OCI-M1 (cell line): Measurements from ENCODE around the gene PSMD6.

Experiments used
- DNase-seq: peaks from one replicate; lab custom pipeline; 2025; lab: John Stamatoyannopoulos, UW

Gene PSMD6

GRCh38 chr3:64046592-64046991 is 23.3 kb upstream of the PSMD6 start:
- no peak for DNase-seq

DNA sequence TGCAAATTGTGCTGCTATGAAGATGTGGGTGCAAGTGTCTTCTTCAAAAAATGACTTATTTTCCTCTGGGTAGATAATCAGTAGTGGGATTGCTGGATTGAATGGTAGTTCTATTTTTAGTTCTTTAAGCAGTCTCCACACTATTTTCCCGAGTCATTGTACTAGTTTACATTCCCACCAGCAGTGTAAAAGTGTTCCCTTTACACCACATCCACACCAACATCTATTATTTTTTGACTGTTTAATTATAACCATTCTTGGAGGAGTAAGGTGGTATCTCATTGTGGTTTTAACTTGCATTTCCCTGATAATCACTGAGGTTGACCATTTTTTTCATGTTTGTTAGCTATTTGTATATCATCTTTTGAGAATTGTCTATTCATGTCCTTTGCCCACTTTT is 19.7 kb upstream of the PSMD6 start:
- no peak for DNase-seq

GRCh38 chr3:64039981-64040733 is 16.9 kb upstream of the PSMD6 start:
- DNase-seq: no peak

DNA sequence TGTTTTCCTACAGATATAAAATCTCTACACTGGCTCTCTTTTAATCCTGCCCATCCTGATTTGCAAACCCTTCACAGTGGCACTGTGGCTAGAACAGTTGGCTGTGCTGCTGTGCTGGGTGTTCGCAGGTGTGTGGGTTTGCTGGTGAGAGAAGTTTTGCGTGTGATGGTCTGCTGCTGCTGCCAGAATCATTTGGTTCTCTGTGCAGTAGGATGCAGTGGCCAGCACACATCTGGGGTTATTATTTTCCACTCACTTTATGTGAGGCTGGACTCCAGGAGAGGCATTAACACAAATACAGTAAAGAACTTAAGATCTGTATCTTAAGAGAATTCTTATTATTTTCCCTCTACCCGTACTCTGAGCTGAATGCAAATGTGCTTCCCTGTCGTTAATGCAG is 16.0 kb upstream of the PSMD6 start:
- DNase-seq: no peak

GRCh38 chr3:64038253-64038767 is 15.0 kb upstream of the PSMD6 start:
- DNase-seq: peak; percentile 6

GRCh38 chr3:64037084-64037483 is 13.8 kb upstream of the PSMD6 start:
- no peak for DNase-seq

DNA sequence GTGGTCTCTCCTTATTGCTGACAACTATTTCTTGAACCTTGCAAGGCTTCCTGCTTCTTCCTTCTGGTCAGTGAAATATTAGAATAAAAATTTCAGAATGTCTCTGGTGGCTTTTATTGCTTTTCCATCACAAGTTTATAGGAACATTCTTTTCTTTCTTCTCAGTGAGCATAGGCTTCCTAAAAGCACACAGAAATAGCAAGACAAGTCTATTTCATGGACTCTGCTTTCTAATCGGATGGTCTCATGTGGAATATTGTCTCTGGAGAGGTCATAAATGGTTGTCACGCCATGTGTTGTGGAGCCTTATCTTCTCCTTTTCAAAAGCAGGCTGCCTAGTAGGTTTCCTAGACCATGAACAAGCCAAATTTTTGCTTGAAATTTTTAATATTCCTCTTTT is 9.8 kb upstream of the PSMD6 start:
- DNase-seq: no peak

GRCh38 chr3:64031540-64032508 is 8.5 kb upstream of the PSMD6 start:
- DNase-seq: no peak

DNA sequence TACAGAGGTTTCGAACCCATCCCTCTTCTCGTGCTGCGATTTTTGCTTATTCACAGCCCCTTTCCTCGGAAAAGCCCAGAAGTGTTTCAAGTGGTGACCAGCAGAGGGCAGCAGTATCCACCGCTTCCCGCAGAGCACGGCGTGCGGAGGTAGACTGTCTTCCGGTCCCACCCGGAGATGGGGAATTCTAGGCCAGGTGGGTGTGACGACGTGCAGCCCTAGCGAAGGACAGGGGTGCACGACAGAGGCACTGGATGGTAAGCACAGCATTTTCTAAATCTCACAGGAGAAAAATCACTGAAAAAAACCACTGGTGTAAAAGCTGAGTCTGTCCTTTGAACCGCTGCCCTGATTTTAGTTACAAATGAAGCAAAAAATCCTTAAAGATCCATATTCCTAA is 7.4 kb upstream of the PSMD6 start:
- peak; percentile 87 for DNase-seq

DNA sequence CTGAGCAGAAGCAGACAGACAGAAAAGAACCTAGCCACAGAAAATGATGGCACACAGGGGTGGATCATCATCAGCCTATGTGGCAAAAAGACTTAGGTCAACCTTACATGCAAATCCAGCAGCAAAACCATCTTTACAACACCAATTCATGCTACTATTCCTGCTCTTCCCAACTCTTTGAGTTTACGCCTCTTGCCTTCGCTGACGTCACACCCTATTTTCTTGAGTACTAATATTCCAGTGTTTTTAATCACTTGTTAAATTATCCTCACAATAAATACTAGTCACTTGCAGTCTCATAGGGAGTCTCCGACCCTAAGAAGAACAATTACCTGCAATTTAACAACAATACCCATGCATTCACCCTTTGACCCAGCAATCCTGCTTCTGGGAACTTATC is 6.0 kb upstream of the PSMD6 start:
- no peak for DNase-seq

- DNase-seq: no peak
Observed at GRCh38 chr3:64028754-64029153, 5.5 kb upstream of the PSMD6 start.

DNA sequence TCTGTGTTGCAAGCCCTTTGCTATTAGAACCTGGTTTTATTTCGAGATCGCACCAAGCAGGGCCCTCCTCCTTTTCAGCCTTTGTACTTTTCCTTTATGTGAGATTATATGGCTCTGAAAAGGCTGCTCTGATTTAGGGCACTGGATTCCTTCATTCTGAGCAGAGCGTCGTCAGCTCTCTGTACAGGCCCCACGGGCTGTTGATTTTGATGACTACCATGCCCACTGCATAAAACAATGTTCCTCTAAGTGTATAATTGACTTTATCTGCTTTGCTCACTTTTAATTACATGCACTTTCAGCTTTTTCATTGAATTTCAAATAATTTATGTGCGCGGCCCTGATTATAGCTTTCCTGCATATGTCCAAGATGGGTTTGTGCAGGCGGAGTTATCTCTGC is 4.4 kb upstream of the PSMD6 start:
- DNase-seq: no peak

DNA sequence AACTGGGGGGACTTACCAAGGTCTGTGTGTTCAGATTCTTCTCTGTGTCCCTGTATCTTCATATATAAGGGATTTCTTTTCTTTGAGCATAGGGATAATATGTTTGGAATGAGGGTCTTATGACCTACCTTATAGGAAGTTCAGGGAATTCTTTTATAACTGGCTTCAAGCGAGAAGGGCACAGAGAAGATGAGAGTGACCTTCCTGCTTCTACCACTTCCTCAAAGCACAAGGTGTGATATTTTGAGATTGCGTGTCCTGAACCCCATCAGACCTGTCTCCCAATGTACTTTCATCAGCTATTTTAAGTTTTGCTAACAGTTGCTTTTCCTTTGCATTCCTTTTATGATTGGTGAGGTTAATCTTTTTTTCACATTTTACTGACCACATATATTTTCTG is 3.1 kb upstream of the PSMD6 start:
- DNase-seq: no peak

- DNase-seq: peak; percentile 67
Observed at GRCh38 chr3:64023861-64024223, 548 bp upstream of the PSMD6 start.

GRCh38 chr3:64022451-64023186 is 675 bp downstream of the PSMD6 start:
- DNase-seq: peak; percentile 38

DNA sequence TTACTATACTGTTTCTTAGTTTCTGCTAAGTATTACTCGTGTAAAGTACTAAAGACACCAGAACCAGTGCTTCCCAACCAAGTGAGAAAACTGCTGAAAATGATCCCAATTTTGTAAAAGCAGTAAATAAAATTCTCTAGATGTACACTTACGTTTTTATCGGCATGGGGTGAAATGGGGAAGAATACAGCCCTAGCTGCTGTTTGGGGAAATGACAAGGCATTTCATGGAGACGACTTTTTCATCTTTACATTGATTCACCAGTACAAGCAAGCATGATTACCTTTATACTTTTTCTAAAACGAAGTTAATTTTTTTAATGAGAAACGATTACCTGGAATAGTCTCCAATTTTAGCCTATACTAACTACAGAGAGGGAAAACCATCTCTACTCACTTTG is 1.4 kb downstream of the PSMD6 start:
- peak; percentile 56 for DNase-seq

GRCh38 chr3:64019879-64020278 is 3.4 kb downstream of the PSMD6 start:
- no peak for DNase-seq

GRCh38 chr3:64019271-64019670 is 4.0 kb downstream of the PSMD6 start:
- DNase-seq: no peak

GRCh38 chr3:64016941-64017620 is 6.2 kb downstream of the PSMD6 start:
- DNase-seq: no peak

GRCh38 chr3:64011685-64012084 is 11.6 kb downstream of the PSMD6 start:
- no peak for DNase-seq

DNA sequence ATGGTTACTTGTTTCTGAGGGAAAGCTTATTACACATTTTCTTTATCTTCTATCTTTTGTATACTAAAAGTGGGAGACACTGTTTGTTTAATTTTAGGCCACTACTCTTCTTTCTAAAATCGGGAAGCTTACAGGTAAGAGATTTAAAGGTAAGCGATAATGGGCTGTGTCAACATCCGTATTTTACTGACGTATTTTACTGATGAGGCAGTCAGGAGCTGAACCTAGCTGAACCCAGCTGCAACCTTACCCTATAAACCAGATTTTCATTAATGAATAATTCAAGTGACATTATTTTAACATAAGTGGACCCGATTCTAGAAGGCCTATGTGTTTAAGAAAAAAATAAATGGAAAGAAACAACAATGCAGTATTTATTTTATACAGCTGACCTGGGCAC is 13.1 kb downstream of the PSMD6 start:
- no peak for DNase-seq

DNA sequence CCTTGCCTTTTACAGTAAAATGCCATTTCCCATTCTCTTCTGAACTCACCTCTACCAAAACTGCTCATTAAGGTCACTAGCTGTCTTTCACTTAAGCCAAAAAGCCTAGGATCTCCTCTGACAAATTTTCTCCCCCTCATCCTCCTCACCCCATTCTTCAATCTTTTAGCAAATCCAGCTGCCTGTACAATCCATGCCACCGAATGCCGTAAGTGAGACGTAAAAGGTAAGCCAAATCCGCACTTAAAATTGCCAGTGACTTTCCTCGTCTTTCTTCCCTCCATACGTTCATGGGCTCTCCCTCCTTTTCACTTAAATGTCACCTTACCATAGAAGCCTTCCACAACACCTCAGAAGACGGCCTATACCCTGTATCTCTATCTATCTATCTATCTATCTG is 13.8 kb downstream of the PSMD6 start:
- no peak for DNase-seq
